Stomach (tissue), 4 donors: ENCODE measurements around the gene NCK2.

Experiments
- CTCF ChIP-seq, 7 experiments: fragments of 450-650 bp in 4 of 7; fragments of 200-600 bp in 3 of 7; sonication (generic) in 3 of 7; IDR thresholded peaks; one replicate each; pipeline ENCODE4 v1.5.1; 2016 to 2019; ENCODE audit warnings: antibody characterized with exemption in 7 of 7, control low read depth in 2 of 7, mild to moderate bottlenecking in 1 of 7
- POLR2A ChIP-seq, 4 donors: fragments of 450-650 bp; IDR thresholded peaks; one replicate each; pipeline ENCODE4 v1.6.1; 2016; ENCODE audit warnings: antibody characterized with exemption in 4 of 4, control low read depth in 2 of 4, mild to moderate bottlenecking in 1 of 4, moderate library complexity in 1 of 4

- TF ChIP-seq CTCF (IDR thresholded peaks at IDR 0.05) (no peak), POLR2A (IDR thresholded peaks at IDR 0.05) (no peak)
Observed at GRCh38 chr2:105820151-105820550, 75.4 kb downstream of the NCK2 start.
